Lung (tissue), 12 donors: ENCODE results near the gene MPHOSPH6. TPM values are rescaled to one million over a fixed set of nuclear protein-coding genes. Genes with fewer than 3 reads are reported as not detected.

Experiments used
- ATAC-seq: fragments of 200-7000 bp; cut with Tn5 transposase; one replicate; pipeline ENCODE4 v1.9.1; 2020; ENCODE audit warnings: moderate number of reproducible peaks; ENCODE audit not compliant: insufficient read depth, low FRiP score
- DNase-seq, 3 donors: peaks; one replicate each; pipeline ENCODE4 v3.0.0-alpha.2; 2013 to 2017
- H3K27ac ChIP-seq, 2 donors: one replicate each; pipeline ENCODE4 v1.5.1; 2013; ENCODE audit warnings: mild to moderate bottlenecking in 2 of 2, moderate library complexity in 2 of 2, control low read depth in 1 of 2, inconsistent platforms in 1 of 2, low read depth in 1 of 2, low read length in 1 of 2
- H3K27me3 ChIP-seq, 3 donors: one replicate each; pipeline ENCODE4 v1.5.1; 2013; ENCODE audit warnings: low read length in 2 of 3; ENCODE audit not compliant: control insufficient read depth in 3 of 3, insufficient read depth in 3 of 3
- H3K36me3 ChIP-seq, 4 donors: one replicate each; pipeline ENCODE4 v1.5.1; 2013; ENCODE audit warnings: low read length in 4 of 4, mild to moderate bottlenecking in 1 of 4, moderate library complexity in 1 of 4; ENCODE audit not compliant: control insufficient read depth in 4 of 4, insufficient read depth in 4 of 4
- H3K4me1 ChIP-seq, 5 donors: one replicate each; pipeline ENCODE4 v1.5.1; 2013; ENCODE audit warnings: low read length in 5 of 5, mild to moderate bottlenecking in 2 of 5, moderate library complexity in 1 of 5; ENCODE audit not compliant: control insufficient read depth in 5 of 5, insufficient read depth in 5 of 5
- H3K4me3 ChIP-seq: one replicate; pipeline ENCODE4 v1.5.1; 2013; ENCODE audit warnings: mild to moderate bottlenecking, control low read depth, moderate library complexity
- H3K9ac ChIP-seq, 2 donors: one replicate each; pipeline ENCODE4 v1.5.1; 2013; ENCODE audit warnings: low read length in 2 of 2, control low read depth in 1 of 2; ENCODE audit not compliant: insufficient read depth in 1 of 2
- H3K9me3 ChIP-seq, 4 donors: one replicate each; pipeline ENCODE4 v1.5.1; 2013; ENCODE audit warnings: low read length in 3 of 4, mild to moderate bottlenecking in 1 of 4, moderate library complexity in 1 of 4; ENCODE audit not compliant: control insufficient read depth in 4 of 4, insufficient read depth in 3 of 4
- WGBS, 2 donors: extraction: QIAGEN DNeasy Blood & Tissue Kit; methylation state at CpG; one replicate each; pipeline ENCODE4 v1.1.7; 2013; 5-methylcytosine and 5-hydroxymethylcytosine counted together
- polyA plus RNA-seq, 2 donors: library from polyadenylated mRNA; stranded (reverse); fragments of 200-250 nt; gene quantifications; one replicate each; pipeline ENCODE4 v1.2.1, GENCODE V29; 2013
- total RNA-seq, 2 donors: library from RNA; depleted of rRNA in 1 of 2; stranded (reverse); fragments of >200 nt in 1 of 2; gene quantifications; one replicate each; pipeline ENCODE4 v1.2.1, GENCODE V29; 2014 to 2021
- TF ChIP-seq, protein P1 (sequence below): IDR thresholded peaks from 2 replicates; pipeline ENCODE4 v1.5.1; 2012; ENCODE audit warnings: mild to moderate bottlenecking; ENCODE audit errors: control extremely low read depth, extremely low read depth
- donor health status: control.
- donor health status: control.
- donor health status: Bipolar disorder and iron deficiency.
- donor health status: healthy.
- donor health status: DM: yes; HTN: yes; CAD: no.

Gene MPHOSPH6
- total and polyA plus RNA-seq, 4 donors = 24.2 to 31.8 (median 30.2) TPM

GRCh38 chr16:82119405-82119804 lies 50.6 kb downstream of the MPHOSPH6 start:
- TF ChIP-seq, protein P1, sequence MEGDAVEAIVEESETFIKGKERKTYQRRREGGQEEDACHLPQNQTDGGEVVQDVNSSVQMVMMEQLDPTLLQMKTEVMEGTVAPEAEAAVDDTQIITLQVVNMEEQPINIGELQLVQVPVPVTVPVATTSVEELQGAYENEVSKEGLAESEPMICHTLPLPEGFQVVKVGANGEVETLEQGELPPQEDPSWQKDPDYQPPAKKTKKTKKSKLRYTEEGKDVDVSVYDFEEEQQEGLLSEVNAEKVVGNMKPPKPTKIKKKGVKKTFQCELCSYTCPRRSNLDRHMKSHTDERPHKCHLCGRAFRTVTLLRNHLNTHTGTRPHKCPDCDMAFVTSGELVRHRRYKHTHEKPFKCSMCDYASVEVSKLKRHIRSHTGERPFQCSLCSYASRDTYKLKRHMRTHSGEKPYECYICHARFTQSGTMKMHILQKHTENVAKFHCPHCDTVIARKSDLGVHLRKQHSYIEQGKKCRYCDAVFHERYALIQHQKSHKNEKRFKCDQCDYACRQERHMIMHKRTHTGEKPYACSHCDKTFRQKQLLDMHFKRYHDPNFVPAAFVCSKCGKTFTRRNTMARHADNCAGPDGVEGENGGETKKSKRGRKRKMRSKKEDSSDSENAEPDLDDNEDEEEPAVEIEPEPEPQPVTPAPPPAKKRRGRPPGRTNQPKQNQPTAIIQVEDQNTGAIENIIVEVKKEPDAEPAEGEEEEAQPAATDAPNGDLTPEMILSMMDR = no peak
- Histone ChIP-seq H3K4me3 (no peak overlapping the region), H3K27ac (no peak overlapping the region), H3K4me1 (no peaks in the 10 kb centered on the region), H3K27me3 (no peaks in the 10 kb centered on the region), H3K36me3 (no peaks in the 10 kb centered on the region), H3K9me3 (no peaks in the 10 kb centered on the region), H3K9ac (no peak overlapping the region)
- DNase-seq (no peak), ATAC-seq (no peak)
- WGBS, 2 donors = 70 to 74% methylated on average over 4 of the region's 4 CpGs

- Histone ChIP-seq H3K9me3 (no peaks in the 10 kb centered on the region), H3K27ac (no peak overlapping the region), H3K4me1 (no peaks in the 10 kb centered on the region), H3K4me3 (no peak overlapping the region), H3K27me3 (no peaks in the 10 kb centered on the region), H3K36me3 (no peaks in the 10 kb centered on the region), H3K9ac (no peak overlapping the region)
- no peak for ATAC-seq
- TF ChIP-seq, protein P1 = no peak
- no peak for DNase-seq
- WGBS, 2 donors = 93 to 97% methylated on average over 2 of the region's 2 CpGs
Measured at GRCh38 chr16:82118749-82119148, 51.3 kb downstream of the MPHOSPH6 start.

DNA sequence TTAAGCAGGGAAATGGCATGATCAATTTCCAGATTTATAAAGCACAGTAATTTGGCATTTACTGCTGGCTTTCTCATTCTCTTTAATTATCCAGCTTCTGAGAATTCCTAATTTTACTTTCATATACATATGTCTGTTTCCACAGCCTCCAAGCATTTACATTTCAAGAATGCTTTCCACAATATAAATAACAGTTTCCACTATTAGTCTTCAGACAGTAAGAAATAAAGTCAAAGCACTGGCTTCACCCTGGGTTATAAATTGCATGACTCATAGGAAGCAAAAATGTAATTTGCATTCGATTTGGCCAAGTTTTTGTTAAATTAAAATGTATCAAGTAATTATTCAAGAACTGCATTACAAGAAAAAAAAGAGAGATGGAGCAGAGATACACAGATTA lies 53.5 kb downstream of the MPHOSPH6 start:
- Histone ChIP-seq H3K27me3 (no peaks in the 10 kb centered on the region), H3K4me1 (no peaks in the 10 kb centered on the region), H3K36me3 (no peaks in the 10 kb centered on the region), H3K9ac (no peak overlapping the region), H3K4me3 (no peak overlapping the region), H3K27ac (no peak overlapping the region), H3K9me3 (no peaks in the 10 kb centered on the region)
- ATAC-seq (no peak), DNase-seq (no peak)
- 80 to 91% methylated on average over 1 of the region's 1 CpG for WGBS, 2 donors
- TF ChIP-seq, protein P1 = no peak

GRCh38 chr16:82113741-82114140 lies 56.3 kb downstream of the MPHOSPH6 start:
- Histone ChIP-seq H3K27ac (no peak overlapping the region), H3K4me1 (no peaks in the 10 kb centered on the region), H3K9me3 (no peaks in the 10 kb centered on the region), H3K4me3 (no peak overlapping the region), H3K9ac (no peak overlapping the region), H3K36me3 (no peaks in the 10 kb centered on the region), H3K27me3 (no peaks in the 10 kb centered on the region)
- DNase-seq (no peak), ATAC-seq (no peak)
- WGBS, 2 donors = 61% methylated on average over 3 of the region's 3 CpGs
- TF ChIP-seq, protein P1 = no peak
